Astrocyte (in vitro differentiated cells and primary cell): ENCODE results near the gene TSG101.

Source experiments
- CTCF ChIP-seq: IDR thresholded peaks from 2 replicates; pipeline ENCODE4 v1.5.1; 2011; ENCODE audit warnings: low read depth, mild to moderate bottlenecking, inconsistent platforms, low read length, moderate library complexity; ENCODE audit not compliant: insufficient read depth
- EZH2 ChIP-seq: IDR thresholded peaks from 2 replicates; pipeline ENCODE4 v1.6.1; 2012; ENCODE audit warnings: mild to moderate bottlenecking, low read length, inconsistent platforms; ENCODE audit not compliant: insufficient read depth

- TF ChIP-seq CTCF = no peak
- TF ChIP-seq EZH2 = no peak
Measured at GRCh38 chr11:18575361-18575760, 48.6 kb upstream of the TSG101 start.
